GM21723 (cell line): ENCODE results near the gene VMAC.

Source experiments
- ATAC-seq: cut with Tn5 transposase; IDR thresholded peaks from one replicate; pipeline ENCODE4 v1.9.1; 2021; ENCODE audit warnings: mild to moderate bottlenecking, moderate library complexity; ENCODE audit not compliant: unreplicated experiment

VMAC gene

GRCh38 chr19:5903624-5904351, 884 bp upstream of the VMAC start, which contains the start of gene NDUFA11:
TSS of gene NDUFA11 (minus strand) at chr19:5903790. CDS start at chr19:5903708, 82 bp downstream.
- peak; percentile 39 for ATAC-seq

DNA sequence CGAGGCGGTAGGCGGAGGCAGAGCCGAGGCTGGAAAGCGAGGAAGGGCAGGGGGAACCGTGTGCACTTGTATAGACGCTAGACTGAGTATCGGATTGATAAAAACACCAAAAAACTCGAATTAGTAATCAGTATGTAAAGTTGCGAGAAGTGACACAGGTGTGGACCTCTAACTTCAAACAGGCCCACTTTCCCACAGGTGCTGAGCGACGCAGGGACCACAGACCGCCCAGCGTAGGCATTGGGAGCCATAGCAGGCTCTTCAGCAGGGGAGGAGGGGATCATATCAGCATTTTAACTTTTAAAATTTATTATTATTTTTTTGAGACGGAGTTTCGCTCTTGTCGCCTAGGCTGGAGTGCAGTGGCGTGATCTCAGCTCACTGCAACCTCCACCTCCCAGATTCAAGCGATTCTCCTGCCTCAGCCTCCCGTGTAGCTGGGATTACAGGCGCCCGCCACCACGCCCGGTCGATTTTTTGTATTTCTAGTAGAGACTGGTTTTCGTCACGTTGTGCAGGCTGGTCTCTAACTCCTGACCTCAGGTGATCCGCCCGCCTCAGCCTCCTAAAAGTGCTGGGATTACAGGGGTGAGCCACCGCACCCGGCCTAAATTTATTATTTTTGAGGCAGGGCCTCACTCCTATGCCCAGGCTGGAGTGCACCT, 574 bp downstream of the VMAC start:
- ATAC-seq: no peak

GRCh38 chr19:5907241-5907640, 2.6 kb downstream of the VMAC start:
- ATAC-seq: no peak

GRCh38 chr19:5908773-5909442, 4.2 kb downstream of the VMAC start:
- ATAC-seq: no peak

DNA sequence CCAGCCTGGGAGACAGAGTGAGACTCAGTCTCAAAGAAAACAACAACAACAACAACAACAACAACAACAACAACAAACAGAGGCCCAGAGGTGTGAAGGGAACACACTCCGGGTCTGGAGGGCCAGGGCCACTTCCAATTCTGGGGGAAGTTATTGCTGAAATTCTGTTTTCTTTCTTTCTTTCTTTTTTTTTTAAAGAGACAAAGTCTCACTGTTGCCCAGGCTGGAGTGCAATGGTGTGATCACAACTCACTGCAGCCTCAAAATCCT, 5.9 kb downstream of the VMAC start:
- ATAC-seq: no peak

- no peak for ATAC-seq
These were observed 6.7 kb downstream of the VMAC start for GRCh38 chr19:5911366-5911765.

- ATAC-seq: no peak
These were observed 9.2 kb downstream of the VMAC start, which contains the start of gene CAPS for GRCh38 chr19:5913739-5914357. TSS of gene CAPS (plus strand) at chr19:5914254. CDS start at chr19:5914407, 153 bp downstream.

- no peak for ATAC-seq
These were observed 9.7 kb downstream of the VMAC start for GRCh38 chr19:5914358-5914774.

- ATAC-seq: no peak
These were observed 10.5 kb downstream of the VMAC start for GRCh38 chr19:5914946-5915781.

- ATAC-seq: no peak
These were observed 11.1 kb downstream of the VMAC start for GRCh38 chr19:5915782-5916165.

DNA sequence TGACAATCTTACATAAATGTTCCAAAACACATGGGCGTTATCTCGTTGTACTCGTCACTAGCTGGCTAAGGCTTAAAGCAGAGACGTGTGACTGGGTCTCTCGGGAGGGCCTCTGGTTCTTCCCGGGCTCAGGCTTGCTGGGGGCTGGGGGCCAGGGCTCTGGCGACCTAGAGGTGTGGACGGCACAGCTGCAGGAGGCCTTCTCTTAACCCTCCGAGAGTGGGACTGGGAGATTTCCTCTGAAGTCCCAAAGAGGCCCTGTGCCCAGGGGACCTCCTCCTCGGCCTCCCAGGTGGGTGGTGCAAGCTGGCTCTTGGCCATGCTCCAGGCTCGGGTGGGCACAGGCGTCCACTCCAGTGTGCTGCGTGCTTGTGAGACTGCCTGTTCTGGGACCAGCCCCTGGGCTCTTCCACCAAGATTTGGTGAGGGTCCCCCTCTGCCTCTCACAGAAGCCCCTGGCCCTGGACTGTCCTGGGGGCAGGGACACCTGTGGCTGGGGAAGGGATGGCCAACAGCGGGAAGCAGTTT, 11.6 kb downstream of the VMAC start:
- no peak for ATAC-seq

GRCh38 chr19:5917431-5918107, 12.9 kb downstream of the VMAC start:
- ATAC-seq: no peak

- ATAC-seq: no peak
These were observed 13.9 kb downstream of the VMAC start for GRCh38 chr19:5918463-5919079.

DNA sequence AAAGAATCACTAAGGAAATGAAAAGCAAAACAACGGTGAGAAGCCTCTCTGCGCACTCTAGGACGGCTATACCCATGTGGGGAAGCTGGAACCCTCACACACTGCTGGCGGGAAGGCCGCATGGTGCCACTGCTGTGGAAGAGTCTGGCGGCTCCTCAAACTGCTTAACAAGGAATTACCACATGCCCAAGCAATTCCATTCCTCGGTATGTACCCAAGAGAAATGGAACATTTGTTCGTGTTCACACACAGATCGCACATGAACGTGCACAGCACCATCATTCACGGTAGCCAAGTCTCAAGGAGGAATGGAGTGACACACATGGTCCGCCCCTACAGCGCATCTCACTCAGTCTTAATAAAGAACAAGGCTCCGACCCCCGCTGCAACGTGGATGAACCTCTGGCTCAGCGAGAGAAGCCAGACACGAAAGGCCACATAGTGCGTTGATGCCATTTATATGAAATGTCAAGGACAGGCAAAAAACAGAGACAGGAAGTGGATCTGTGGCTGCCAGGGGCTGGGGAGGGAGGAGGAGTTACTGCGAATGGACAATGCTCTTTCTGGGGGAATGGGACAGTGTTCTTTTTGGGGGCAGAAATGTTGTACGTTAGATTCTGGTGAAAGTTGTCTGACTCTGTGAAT, 17.0 kb downstream of the VMAC start:
- no peak for ATAC-seq

- no peak for ATAC-seq
These were observed 17.5 kb downstream of the VMAC start for GRCh38 chr19:5922161-5922545.

GRCh38 chr19:5923356-5923755, 18.7 kb downstream of the VMAC start:
- no peak for ATAC-seq

GRCh38 chr19:5925830-5926427, 21.3 kb downstream of the VMAC start:
- no peak for ATAC-seq

DNA sequence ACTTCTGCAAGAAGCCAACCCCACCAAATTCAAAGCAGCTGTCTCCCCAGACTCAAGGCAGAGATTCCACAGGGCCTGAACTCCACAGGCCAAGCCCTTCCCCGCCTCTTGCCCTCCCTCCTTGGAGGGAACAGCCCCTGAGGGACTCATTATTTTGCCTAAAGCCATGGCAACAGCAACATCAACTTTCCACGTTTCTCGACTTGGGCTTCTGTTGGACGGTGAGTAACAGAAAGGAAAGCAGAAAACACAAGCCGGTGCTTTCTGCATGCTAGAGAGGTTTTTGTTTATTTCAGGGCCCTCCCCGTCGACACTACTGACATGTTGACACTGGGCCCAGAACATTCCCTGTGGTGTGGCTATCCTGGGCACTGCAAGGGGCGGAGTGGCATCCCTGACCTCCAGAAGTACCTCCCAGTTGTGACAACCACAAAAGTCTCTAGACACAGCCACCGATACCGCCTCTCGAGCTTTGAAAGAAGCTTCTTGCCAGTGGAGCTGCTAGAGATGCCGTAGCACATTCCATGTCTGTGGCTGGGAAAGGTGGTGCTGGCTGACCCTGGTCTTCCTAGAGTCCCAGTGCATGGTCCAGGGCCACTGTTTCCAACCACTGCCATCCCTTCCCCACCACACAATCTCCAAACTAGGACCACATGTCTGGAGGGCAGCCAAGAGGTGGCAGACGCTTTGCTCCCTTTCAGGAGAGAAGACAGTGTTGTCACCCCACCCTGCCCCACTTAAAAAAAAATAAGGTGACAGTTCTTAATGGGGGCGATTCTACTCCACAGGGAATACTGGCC, 22.2 kb downstream of the VMAC start:
- no peak for ATAC-seq
